Astrocyte (in vitro differentiated cells and primary cell): ENCODE results near the gene FAM124B. TPM values are rescaled to one million over a fixed set of nuclear protein-coding genes. Genes with fewer than 3 reads are reported as not detected.

Experiments
- DNase-seq: peaks from one replicate; pipeline ENCODE4 v3.0.0-alpha.2; 2010; ENCODE audit warnings: low read depth
- FAIRE-seq: peaks from 2 replicates; lab custom pipeline; 2011; peaks lifted over from hg19 to GRCh38; lab: Jason Lieb, UNC
- H2AFZ ChIP-seq: 2 replicates; pipeline ENCODE4 v1.6.0; 2012; ENCODE audit warnings: low read depth, low read length, inconsistent platforms
- H3K27ac ChIP-seq: 2 replicates; pipeline ENCODE4 v1.5.1; 2011; ENCODE audit warnings: low read depth, low read length, inconsistent platforms
- H3K27me3 ChIP-seq: 2 replicates; pipeline ENCODE4 v1.6.0; 2011; ENCODE audit warnings: low read length, inconsistent platforms; ENCODE audit not compliant: insufficient read depth
- H3K36me3 ChIP-seq: 2 replicates; pipeline ENCODE4 v1.5.1; 2011; ENCODE audit warnings: low read length, inconsistent platforms; ENCODE audit not compliant: insufficient read depth
- H3K4me1 ChIP-seq: 2 replicates; pipeline ENCODE4 v1.5.1; 2011; ENCODE audit warnings: low read length, inconsistent platforms; ENCODE audit not compliant: insufficient read depth
- H3K4me2 ChIP-seq: 2 replicates; pipeline ENCODE4 v1.6.0; 2012; ENCODE audit warnings: low read length, inconsistent platforms
- H3K4me3 ChIP-seq: 2 replicates; pipeline ENCODE4 v1.5.1; 2011; ENCODE audit warnings: low read depth, mild to moderate bottlenecking, low read length, inconsistent platforms; ENCODE audit not compliant: insufficient read depth
- H3K79me2 ChIP-seq: 2 replicates; pipeline ENCODE4 v1.6.0; 2012; ENCODE audit warnings: mild to moderate bottlenecking, low read length, inconsistent platforms; ENCODE audit not compliant: insufficient read depth
- H3K9ac ChIP-seq: 2 replicates; pipeline ENCODE4 v1.6.0; 2012; ENCODE audit warnings: mild to moderate bottlenecking, low read length, inconsistent platforms
- H3K9me3 ChIP-seq: 2 replicates; pipeline ENCODE4 v1.5.1; 2012; ENCODE audit warnings: low read depth, mild to moderate bottlenecking, low read length, inconsistent platforms; ENCODE audit not compliant: insufficient read depth
- H4K20me1 ChIP-seq: 2 replicates; pipeline ENCODE4 v1.6.0; 2012; ENCODE audit warnings: low read length, inconsistent platforms; ENCODE audit not compliant: insufficient read depth
- H3K27ac Mint-ChIP-seq: one replicate; pipeline ENCODE4 v1.8.0; 2021; ENCODE audit warnings: mild to moderate bottlenecking, mixed read lengths; ENCODE audit not compliant: unreplicated experiment
- H3K27me3 Mint-ChIP-seq: one replicate; pipeline ENCODE4 v1.8.0; 2021; ENCODE audit warnings: low read depth, mixed read lengths; ENCODE audit not compliant: unreplicated experiment
- H3K36me3 Mint-ChIP-seq: one replicate; pipeline ENCODE4 v1.8.0; 2021; ENCODE audit warnings: low read depth, mixed read lengths; ENCODE audit not compliant: unreplicated experiment
- H3K4me1 Mint-ChIP-seq: one replicate; pipeline ENCODE4 v1.8.0; 2021; ENCODE audit warnings: low read depth, mixed read lengths; ENCODE audit not compliant: unreplicated experiment
- H3K4me3 Mint-ChIP-seq: one replicate; pipeline ENCODE4 v1.8.0; 2021; ENCODE audit warnings: mild to moderate bottlenecking, moderate library complexity, mixed read lengths; ENCODE audit not compliant: unreplicated experiment
- H3K9me3 Mint-ChIP-seq: one replicate; pipeline ENCODE4 v1.8.0; 2021; ENCODE audit warnings: mild to moderate bottlenecking, mixed read lengths; ENCODE audit not compliant: unreplicated experiment
- CTCF ChIP-seq: IDR thresholded peaks from 2 replicates; pipeline ENCODE4 v1.5.1; 2011; ENCODE audit warnings: low read depth, mild to moderate bottlenecking, inconsistent platforms, low read length, moderate library complexity; ENCODE audit not compliant: insufficient read depth
- EZH2 ChIP-seq: IDR thresholded peaks from 2 replicates; pipeline ENCODE4 v1.6.1; 2012; ENCODE audit warnings: mild to moderate bottlenecking, low read length, inconsistent platforms; ENCODE audit not compliant: insufficient read depth
- total RNA-seq: library from RNA; stranded (reverse); gene quantifications from 2 replicates; pipeline ENCODE4 v1.2.1, GENCODE V29; 2021

The FAM124B gene
- total RNA-seq, 1 donor from 2014 or later: not detected

GRCh38 chr2:224360801-224361251, 41.1 kb downstream of the FAM124B start:
- Histone ChIP-seq H2AFZ (no peak overlapping the region), H3K4me1 (no peaks in the 10 kb centered on the region), H3K36me3 (no peaks in the 10 kb centered on the region), H3K4me2 (no peak overlapping the region), H3K9ac (no peak overlapping the region), H3K9me3 (no peaks in the 10 kb centered on the region), H3K27me3 (no peaks in the 10 kb centered on the region), H3K79me2 (no peaks in the 10 kb centered on the region), H3K27ac (no peak overlapping the region), H4K20me1 (no peaks in the 10 kb centered on the region), H3K4me3 (no peak overlapping the region)
- DNase-seq: peak; percentile 27
- FAIRE-seq: no peak
- no peaks in the 10 kb centered on the region for H3K4me1 Mint-ChIP-seq
- H3K4me3 Mint-ChIP-seq: no peak overlapping the region
- H3K9me3 Mint-ChIP-seq: no peaks in the 10 kb centered on the region
- no peaks in the 10 kb centered on the region for H3K36me3 Mint-ChIP-seq
- no peak overlapping the region for H3K27ac Mint-ChIP-seq
- peaks cover 2% of the 10 kb centered on the region for H3K27me3 Mint-ChIP-seq
- TF ChIP-seq CTCF (no peak), EZH2 (no peak)

DNA sequence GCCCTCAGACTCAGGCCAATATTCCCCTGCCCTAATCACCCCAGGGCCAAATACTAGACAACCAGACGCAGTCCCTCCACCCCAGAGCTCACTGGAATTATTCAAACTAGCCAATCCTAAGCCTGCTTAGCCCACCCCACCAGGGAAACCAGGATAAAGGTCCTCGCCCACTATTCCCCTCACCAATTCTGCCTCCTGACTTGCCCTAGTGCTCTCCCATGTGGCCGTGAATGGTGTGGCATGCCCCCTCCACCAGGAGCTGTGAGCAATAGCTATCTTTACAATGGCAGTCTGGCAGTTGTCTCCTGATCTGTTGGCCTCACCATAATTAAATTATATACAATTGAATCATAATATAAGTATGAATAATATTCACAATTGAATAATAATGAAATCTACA, 42.3 kb downstream of the FAM124B start:
- Mint-ChIP-seq H3K9me3 (no peaks in the 10 kb centered on the region), H3K27me3 (peaks cover 2% of the 10 kb centered on the region), H3K4me1 (no peaks in the 10 kb centered on the region), H3K36me3 (no peaks in the 10 kb centered on the region), H3K27ac (no peak overlapping the region), H3K4me3 (no peak overlapping the region)
- Histone ChIP-seq H3K4me1 (no peaks in the 10 kb centered on the region), H4K20me1 (no peaks in the 10 kb centered on the region), H3K4me2 (no peak overlapping the region), H3K9me3 (no peaks in the 10 kb centered on the region), H3K36me3 (no peaks in the 10 kb centered on the region), H3K4me3 (no peak overlapping the region), H3K27me3 (peaks cover 2% of the 10 kb centered on the region), H3K9ac (no peak overlapping the region), H2AFZ (no peak overlapping the region), H3K79me2 (no peaks in the 10 kb centered on the region), H3K27ac (no peak overlapping the region)
- peak; percentile 27 for TF ChIP-seq CTCF
- no peak for TF ChIP-seq EZH2
- FAIRE-seq (no peak), DNase-seq (no peak)

DNA sequence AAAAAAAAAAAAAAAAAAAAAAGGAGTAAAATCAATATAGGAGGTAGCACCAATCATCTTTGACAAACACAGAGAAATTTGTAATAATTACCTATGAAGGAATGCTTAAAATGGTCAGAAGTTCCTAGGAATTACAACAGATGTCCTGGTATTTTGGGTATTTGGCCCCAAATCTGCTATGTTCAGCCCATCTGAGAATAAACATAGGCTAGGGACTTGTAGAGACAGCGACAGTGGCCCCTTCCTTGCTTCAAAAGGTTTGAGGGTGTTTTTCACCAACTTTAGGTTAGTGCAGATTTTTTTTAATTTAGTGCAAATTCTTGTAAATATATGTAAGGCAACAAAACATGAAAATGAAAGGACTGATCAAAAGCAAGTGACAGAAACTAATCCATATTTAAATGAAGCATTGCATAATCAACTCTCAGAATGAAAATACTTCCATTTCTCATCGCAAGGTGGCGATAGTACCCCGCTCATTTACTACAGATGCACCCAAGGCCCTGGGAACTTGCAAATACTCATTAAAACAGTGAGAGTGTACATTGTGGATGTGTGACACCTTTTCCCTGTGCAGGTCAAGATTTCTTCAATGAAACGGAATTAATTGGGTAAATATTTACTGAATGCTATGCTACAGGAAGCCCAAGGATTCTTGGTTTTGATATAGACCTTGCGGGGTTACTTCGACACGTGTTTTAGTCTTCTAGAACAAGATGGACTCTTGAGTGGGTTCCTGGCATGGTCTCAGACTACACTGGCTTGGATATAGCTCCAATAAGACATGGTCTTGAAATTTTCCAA, 44.6 kb downstream of the FAM124B start:
- FAIRE-seq (peak; percentile 93), DNase-seq (peak; percentile 32)
- Mint-ChIP-seq H3K4me3 (no peak overlapping the region), H3K27ac (no peak overlapping the region), H3K27me3 (no peaks in the 10 kb centered on the region), H3K36me3 (no peaks in the 10 kb centered on the region), H3K9me3 (no peaks in the 10 kb centered on the region), H3K4me1 (no peaks in the 10 kb centered on the region)
- H3K4me3 ChIP-seq: no peak overlapping the region
- H4K20me1 ChIP-seq: no peaks in the 10 kb centered on the region
- H3K36me3 ChIP-seq: no peaks in the 10 kb centered on the region
- peaks cover 2% of the 10 kb centered on the region for H3K27me3 ChIP-seq
- H3K27ac ChIP-seq: no peak overlapping the region
- no peak overlapping the region for H2AFZ ChIP-seq
- TF ChIP-seq EZH2 (no peak), CTCF (peak; percentile 80)
- H3K4me2 ChIP-seq: no peak overlapping the region
- no peaks in the 10 kb centered on the region for H3K79me2 ChIP-seq
- H3K4me1 ChIP-seq: no peaks in the 10 kb centered on the region
- H3K9ac ChIP-seq: no peak overlapping the region
- no peaks in the 10 kb centered on the region for H3K9me3 ChIP-seq
